CD4-positive, alpha-beta T cell (primary cell): ENCODE data around the gene PPP1R13L. TPM values are rescaled to one million over a fixed set of nuclear protein-coding genes. Genes with fewer than 3 reads are reported as not detected.

Experiments used
- ATAC-seq: fragments of 200-7000 bp; cut with Tn5 transposase; one replicate; pipeline ENCODE4 v1.10.0; 2022; ENCODE audit warnings: mild to moderate bottlenecking; ENCODE audit not compliant: poor library complexity
- CTCF ChIA-PET: fragments of 350-600 bp; sonication (Branson Sonifier 250); formaldehyde crosslinking; loops from one replicate; lab custom pipeline; 2021; ENCODE audit warnings: antibody characterized with exemption, inconsistent platforms; lab: Charles Lee
- POLR2A ChIA-PET: fragments of 350-600 bp; sonication (Branson Sonifier 250); formaldehyde crosslinking; loops from one replicate; lab custom pipeline; 2021; ENCODE audit warnings: antibody characterized with exemption, inconsistent platforms; lab: Charles Lee
- DNase-seq, 14 experiments: peaks; one replicate each; pipeline ENCODE4 v3.0.0-alpha.2; 2013 to 2020; ENCODE audit warnings: mixed read lengths in 2 of 14
- H3K27ac ChIP-seq, 2 donors: one replicate each; pipeline versions ENCODE4 v1.5.1 to v1.7.0; 2013; ENCODE audit warnings: low read length in 2 of 2, low read depth in 1 of 2, mild to moderate bottlenecking in 1 of 2
- H3K27me3 ChIP-seq, 2 experiments: 1 replicate in 1 of 2; 2 replicates in 1 of 2; pipeline versions ENCODE4 v1.6.1 to v1.7.0; 2013; ENCODE audit warnings: low read length in 2 of 2, control low read depth in 1 of 2, mild to moderate bottlenecking in 1 of 2, moderate library complexity in 1 of 2; ENCODE audit not compliant: insufficient read depth in 2 of 2, control insufficient read depth in 1 of 2
- H3K36me3 ChIP-seq: one replicate; pipeline ENCODE4 v1.6.1; 2013; ENCODE audit warnings: low read length, control low read depth; ENCODE audit not compliant: insufficient read depth
- H3K4me1 ChIP-seq: one replicate; pipeline ENCODE4 v1.6.1; 2013; ENCODE audit warnings: low read length, control low read depth; ENCODE audit not compliant: insufficient read depth
- H3K4me3 ChIP-seq: one replicate; pipeline ENCODE4 v1.5.1; 2013; ENCODE audit warnings: mild to moderate bottlenecking, low read length, moderate library complexity
- H3K9me3 ChIP-seq, 2 experiments: 1 replicate in 1 of 2; 2 replicates in 1 of 2; pipeline versions ENCODE4 v1.6.1 to v1.7.0; 2013; ENCODE audit warnings: low read length in 2 of 2, mild to moderate bottlenecking in 2 of 2, control low read depth in 1 of 2, moderate library complexity in 1 of 2; ENCODE audit not compliant: control insufficient read depth in 1 of 2, insufficient read depth in 1 of 2
- H3K27ac Mint-ChIP-seq: one replicate; pipeline ENCODE4 v1.8.0; 2020; ENCODE audit warnings: mixed read lengths
- H3K27me3 Mint-ChIP-seq: one replicate; pipeline ENCODE4 v1.8.0; 2021; ENCODE audit warnings: mixed read lengths
- H3K36me3 Mint-ChIP-seq: one replicate; pipeline ENCODE4 v1.8.0; 2021; ENCODE audit warnings: low read depth, mixed read lengths
- H3K4me1 Mint-ChIP-seq: one replicate; pipeline ENCODE4 v1.8.0; 2021; ENCODE audit warnings: low read depth, mixed read lengths
- H3K4me3 Mint-ChIP-seq: one replicate; pipeline ENCODE4 v1.8.0; 2020; ENCODE audit warnings: mild to moderate bottlenecking, mixed read lengths
- H3K9me3 Mint-ChIP-seq: one replicate; pipeline ENCODE4 v1.8.0; 2020; ENCODE audit warnings: mixed read lengths
- intact Hi-C, 2 experiments: fragments of 100-400 bp; cut with DNase I in 1 of 2; cut with micrococcal nuclease in 1 of 2; formaldehyde crosslinking; loops; one replicate each; pipeline versions ENCODE4 v1.15.1 to v1.9.0; 2023 to 2025; cut with DNase I, micrococcal nuclease
- total RNA-seq, 174 experiments: library from RNA in 2 of 174; stranded (reverse) in 2 of 174; gene quantifications; one replicate each; pipeline ENCODE4 v1.2.3 and lab custom pipeline; 2021 to 2026
- TF ChIP-seq, protein P1 (sequence below): fragments of 200-600 bp; IDR thresholded peaks from one replicate; pipeline ENCODE4 v1.8.0; 2022; ENCODE audit warnings: antibody characterized with exemption, mild to moderate bottlenecking

PPP1R13L gene
- total RNA-seq, 2 experiments from 2014 or later: 1.5 to 3.7 TPM

DNA sequence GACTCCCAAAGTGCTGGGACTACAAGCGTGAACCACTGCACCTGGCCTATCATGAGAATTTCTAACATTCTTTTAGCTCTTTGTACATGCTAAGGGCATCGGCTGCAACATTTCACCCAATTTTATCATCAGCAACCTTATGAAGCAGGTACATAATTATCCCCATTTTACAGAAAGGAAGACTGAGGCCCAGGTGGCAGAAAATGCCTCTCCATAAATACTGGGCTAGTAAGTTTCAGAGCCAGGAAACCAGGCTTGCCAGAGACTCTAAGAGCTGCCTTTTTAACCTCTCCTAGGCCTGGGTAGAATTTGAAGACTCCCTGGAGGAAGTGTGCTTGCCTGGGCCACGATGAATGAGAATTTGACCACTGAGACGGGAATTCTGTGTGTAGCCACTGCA, 36.7 kb downstream of the PPP1R13L start:
- POLR2A ChIA-PET: no interaction called here
- Mint-ChIP-seq H3K4me1 (peaks cover 7% of the 10 kb centered on the region), H3K9me3 (no peaks in the 10 kb centered on the region), H3K36me3 (peaks cover 4% of the 10 kb centered on the region), H3K27me3 (no peaks in the 10 kb centered on the region), H3K4me3 (peak overlapping the region; percentile 51), H3K27ac (no peak overlapping the region)
- intact Hi-C loops: no loop called here
- Histone ChIP-seq H3K36me3 (peaks cover 6% of the 10 kb centered on the region), H3K27me3 (no peaks in the 10 kb centered on the region), H3K27ac (no peak overlapping the region), H3K4me3 (no peak overlapping the region), H3K9me3 (no peaks in the 10 kb centered on the region), H3K4me1 (peaks cover 26% of the 10 kb centered on the region)
- TF ChIP-seq, protein P1, sequence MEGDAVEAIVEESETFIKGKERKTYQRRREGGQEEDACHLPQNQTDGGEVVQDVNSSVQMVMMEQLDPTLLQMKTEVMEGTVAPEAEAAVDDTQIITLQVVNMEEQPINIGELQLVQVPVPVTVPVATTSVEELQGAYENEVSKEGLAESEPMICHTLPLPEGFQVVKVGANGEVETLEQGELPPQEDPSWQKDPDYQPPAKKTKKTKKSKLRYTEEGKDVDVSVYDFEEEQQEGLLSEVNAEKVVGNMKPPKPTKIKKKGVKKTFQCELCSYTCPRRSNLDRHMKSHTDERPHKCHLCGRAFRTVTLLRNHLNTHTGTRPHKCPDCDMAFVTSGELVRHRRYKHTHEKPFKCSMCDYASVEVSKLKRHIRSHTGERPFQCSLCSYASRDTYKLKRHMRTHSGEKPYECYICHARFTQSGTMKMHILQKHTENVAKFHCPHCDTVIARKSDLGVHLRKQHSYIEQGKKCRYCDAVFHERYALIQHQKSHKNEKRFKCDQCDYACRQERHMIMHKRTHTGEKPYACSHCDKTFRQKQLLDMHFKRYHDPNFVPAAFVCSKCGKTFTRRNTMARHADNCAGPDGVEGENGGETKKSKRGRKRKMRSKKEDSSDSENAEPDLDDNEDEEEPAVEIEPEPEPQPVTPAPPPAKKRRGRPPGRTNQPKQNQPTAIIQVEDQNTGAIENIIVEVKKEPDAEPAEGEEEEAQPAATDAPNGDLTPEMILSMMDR: no peak
- no peak for ATAC-seq
- CTCF ChIA-PET: no interaction called here
- no peak for DNase-seq

DNA sequence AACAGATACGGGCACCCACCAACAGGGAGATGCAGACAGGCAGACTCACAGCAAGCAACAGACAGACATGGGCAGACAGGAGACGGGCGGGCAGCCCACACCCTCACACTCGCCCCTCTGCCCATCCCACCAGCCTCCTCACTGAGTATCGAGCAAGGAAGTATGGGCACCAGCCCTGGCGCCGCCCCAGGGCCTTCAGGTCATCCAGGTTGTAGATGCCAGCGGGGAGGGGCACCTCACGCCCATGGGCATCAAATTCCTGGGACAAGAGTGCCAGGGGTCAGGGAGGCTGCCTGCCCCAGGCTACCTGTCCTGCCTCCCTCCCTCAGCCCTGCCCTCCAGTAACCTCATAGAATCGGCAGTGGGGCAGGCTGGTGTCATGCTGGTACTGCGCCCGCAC, 40.2 kb downstream of the PPP1R13L start:
- Histone ChIP-seq H3K36me3 (peaks cover 9% of the 10 kb centered on the region), H3K27me3 (no peaks in the 10 kb centered on the region), H3K4me3 (no peak overlapping the region), H3K9me3 (no peaks in the 10 kb centered on the region), H3K4me1 (peaks cover 11% of the 10 kb centered on the region), H3K27ac (no peak overlapping the region)
- ATAC-seq (no peak), DNase-seq (peak in 1 of 14 experiments; percentile 12)
- TF ChIP-seq, protein P1: no peak
- CTCF ChIA-PET: no interaction called here
- POLR2A ChIA-PET: no interaction called here
- no peak overlapping the region for H3K27ac Mint-ChIP-seq
- H3K4me3 Mint-ChIP-seq: no peak overlapping the region
- H3K9me3 Mint-ChIP-seq: no peaks in the 10 kb centered on the region
- peaks cover 20% of the 10 kb centered on the region for H3K36me3 Mint-ChIP-seq
- H3K4me1 Mint-ChIP-seq: no peaks in the 10 kb centered on the region
- no peaks in the 10 kb centered on the region for H3K27me3 Mint-ChIP-seq
- intact Hi-C loops: no loop called here

DNA sequence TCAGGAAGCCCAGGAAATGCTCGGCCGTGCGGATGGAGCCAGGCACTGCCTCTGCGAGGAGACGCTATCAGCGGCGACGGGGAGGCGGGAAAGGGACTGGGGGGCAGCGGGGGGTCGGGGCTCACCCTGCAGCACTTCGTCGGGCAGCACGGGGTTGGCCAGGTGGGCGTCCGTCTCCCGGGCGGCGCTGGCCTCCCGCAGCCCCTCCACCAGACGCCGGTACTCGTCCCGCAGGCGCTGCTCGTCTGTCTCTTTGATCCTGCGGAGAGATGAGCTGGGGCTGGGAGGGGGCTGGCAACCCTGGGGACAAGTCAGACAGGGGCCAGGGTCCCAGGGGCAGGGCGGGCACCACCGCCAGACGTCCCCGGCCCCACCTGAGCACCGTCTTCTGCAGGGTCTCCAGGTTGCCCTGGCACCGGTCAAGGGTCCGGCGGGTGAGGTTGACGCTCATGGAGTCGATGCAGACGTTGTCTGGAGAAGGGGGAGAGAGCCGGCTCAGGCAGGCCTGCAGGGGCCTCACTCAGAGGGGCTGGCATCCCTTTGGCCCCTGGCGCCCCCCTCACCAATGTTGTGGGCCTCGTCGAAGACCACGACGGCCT, 40.9 kb downstream of the PPP1R13L start:
- POLR2A ChIA-PET: no interaction called here
- Mint-ChIP-seq H3K4me3 (no peak overlapping the region), H3K27me3 (no peaks in the 10 kb centered on the region), H3K36me3 (peaks cover 21% of the 10 kb centered on the region), H3K4me1 (no peaks in the 10 kb centered on the region), H3K9me3 (no peaks in the 10 kb centered on the region), H3K27ac (no peak overlapping the region)
- H3K4me1 ChIP-seq: peaks cover 4% of the 10 kb centered on the region
- no peak overlapping the region for H3K27ac ChIP-seq
- DNase-seq (peak in 1 of 14 experiments; percentile 20), ATAC-seq (no peak)
- H3K4me3 ChIP-seq: no peak overlapping the region
- no peaks in the 10 kb centered on the region for H3K27me3 ChIP-seq
- H3K9me3 ChIP-seq: no peaks in the 10 kb centered on the region
- CTCF ChIA-PET: no interaction called here
- TF ChIP-seq, protein P1: no peak
- intact Hi-C loops: no loop called here
- peaks cover 9% of the 10 kb centered on the region for H3K36me3 ChIP-seq
